ENCODE results near the gene MAP1B. TPM values are rescaled to one million over a fixed set of nuclear protein-coding genes. Genes with fewer than 3 reads are reported as not detected.

The MAP1B gene
- total RNA-seq, 1 donor from 2014 or later: 84.4 TPM

DNA sequence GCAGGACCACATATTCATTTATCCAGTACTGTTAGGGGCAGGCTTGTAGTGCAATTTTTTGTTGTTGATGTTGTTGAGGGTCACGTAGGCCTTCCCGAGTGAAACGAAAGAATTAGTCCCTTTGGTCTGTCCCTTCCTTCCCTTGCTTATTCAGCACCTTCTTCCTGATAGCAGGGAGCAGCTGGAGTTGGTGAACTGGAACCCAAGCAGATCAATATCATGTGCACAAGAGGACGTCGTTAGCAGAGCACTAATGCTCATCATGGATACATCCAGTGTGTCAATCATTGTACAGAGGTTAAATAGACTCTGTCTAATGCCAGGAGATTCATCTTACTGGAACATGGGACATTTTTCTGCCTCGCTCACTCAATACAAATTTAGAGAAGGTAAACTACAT is 33.0 kb upstream of the MAP1B start:
- Histone ChIP-seq H3K4me2 (no peak overlapping the region), H3K27me3 (no peaks in the 10 kb centered on the region), H3K79me2 (ENCODE audit: low read depth) (no peaks in the 10 kb centered on the region), H2AFZ (replicated peaks) (no peak overlapping the region), H3F3A (ENCODE audit: low read depth) (peaks cover 4% of the 10 kb centered on the region), H3K9ac (no peak overlapping the region), H3K4me3 (no peak overlapping the region), H3K4me1 (peaks cover 32% of the 10 kb centered on the region), H3K9me3 (ENCODE audit: low read depth) (no peaks in the 10 kb centered on the region), H4K20me1 (ENCODE audit: low read depth) (no peaks in the 10 kb centered on the region), H3K27ac (no peak overlapping the region), H3K36me3 (no peaks in the 10 kb centered on the region)
- Mint-ChIP-seq H3K4me3 (no peak overlapping the region), H3K9me3 (no peaks in the 10 kb centered on the region), H3K36me3 (no peaks in the 10 kb centered on the region), H3K27ac (no peak overlapping the region), H3K4me1 (peaks cover 34% of the 10 kb centered on the region), H3K27me3 (ENCODE audit: insufficient read depth, low read depth) (peaks cover 2% of the 10 kb centered on the region)
- TF ChIP-seq EZH2 (IDR thresholded peaks at IDR 0.05): no peak
- TF ChIP-seq, protein P1, sequence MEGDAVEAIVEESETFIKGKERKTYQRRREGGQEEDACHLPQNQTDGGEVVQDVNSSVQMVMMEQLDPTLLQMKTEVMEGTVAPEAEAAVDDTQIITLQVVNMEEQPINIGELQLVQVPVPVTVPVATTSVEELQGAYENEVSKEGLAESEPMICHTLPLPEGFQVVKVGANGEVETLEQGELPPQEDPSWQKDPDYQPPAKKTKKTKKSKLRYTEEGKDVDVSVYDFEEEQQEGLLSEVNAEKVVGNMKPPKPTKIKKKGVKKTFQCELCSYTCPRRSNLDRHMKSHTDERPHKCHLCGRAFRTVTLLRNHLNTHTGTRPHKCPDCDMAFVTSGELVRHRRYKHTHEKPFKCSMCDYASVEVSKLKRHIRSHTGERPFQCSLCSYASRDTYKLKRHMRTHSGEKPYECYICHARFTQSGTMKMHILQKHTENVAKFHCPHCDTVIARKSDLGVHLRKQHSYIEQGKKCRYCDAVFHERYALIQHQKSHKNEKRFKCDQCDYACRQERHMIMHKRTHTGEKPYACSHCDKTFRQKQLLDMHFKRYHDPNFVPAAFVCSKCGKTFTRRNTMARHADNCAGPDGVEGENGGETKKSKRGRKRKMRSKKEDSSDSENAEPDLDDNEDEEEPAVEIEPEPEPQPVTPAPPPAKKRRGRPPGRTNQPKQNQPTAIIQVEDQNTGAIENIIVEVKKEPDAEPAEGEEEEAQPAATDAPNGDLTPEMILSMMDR (IDR thresholded peaks at IDR 0.05): no peak
- no peak for TF ChIP-seq EZH2phosphoT487 (IDR thresholded peaks at IDR 0.05)
- no peak for DNase-seq (ENCODE audit: low spot score)

DNA sequence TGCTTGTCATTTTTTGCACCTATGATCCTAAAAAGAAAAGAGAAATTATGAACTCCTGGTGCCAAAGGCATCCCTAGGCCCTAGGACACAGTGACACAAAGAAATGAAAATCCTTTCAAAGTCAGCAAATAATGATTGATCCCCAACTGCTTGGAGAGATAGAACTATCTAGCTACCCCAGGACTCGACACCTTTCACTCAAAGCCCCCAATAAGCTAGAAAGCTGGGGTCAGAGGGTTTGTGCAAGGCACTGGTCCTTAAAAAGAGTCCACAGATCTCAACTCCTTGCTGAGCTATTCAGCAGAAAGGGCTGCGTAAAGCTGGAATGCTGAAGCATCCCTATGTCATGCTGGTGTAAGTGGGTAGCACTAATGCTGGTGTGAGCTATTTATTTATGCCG is 31.8 kb upstream of the MAP1B start:
- Histone ChIP-seq H2AFZ (replicated peaks) (peak overlapping the region; percentile 53), H3K27ac (no peak overlapping the region), H3K9ac (no peak overlapping the region), H3K4me1 (peaks cover 32% of the 10 kb centered on the region), H3K79me2 (ENCODE audit: low read depth) (no peaks in the 10 kb centered on the region), H3K9me3 (ENCODE audit: low read depth) (no peaks in the 10 kb centered on the region), H3K4me3 (no peak overlapping the region), H3K27me3 (no peaks in the 10 kb centered on the region), H3F3A (ENCODE audit: low read depth) (peaks cover 7% of the 10 kb centered on the region), H3K36me3 (no peaks in the 10 kb centered on the region), H3K4me2 (no peak overlapping the region), H4K20me1 (ENCODE audit: low read depth) (no peaks in the 10 kb centered on the region)
- no peak overlapping the region for H3K27ac Mint-ChIP-seq
- peaks cover 43% of the 10 kb centered on the region for H3K4me1 Mint-ChIP-seq
- peaks cover 4% of the 10 kb centered on the region for H3K27me3 Mint-ChIP-seq (ENCODE audit: insufficient read depth, low read depth)
- H3K4me3 Mint-ChIP-seq: no peak overlapping the region
- no peaks in the 10 kb centered on the region for H3K9me3 Mint-ChIP-seq
- TF ChIP-seq EZH2phosphoT487 (IDR thresholded peaks at IDR 0.05) (no peak), EZH2 (IDR thresholded peaks at IDR 0.05) (no peak)
- TF ChIP-seq, protein P1 (IDR thresholded peaks at IDR 0.05): no peak
- peak; percentile 25 for DNase-seq (ENCODE audit: low spot score)
- no peaks in the 10 kb centered on the region for H3K36me3 Mint-ChIP-seq

DNA sequence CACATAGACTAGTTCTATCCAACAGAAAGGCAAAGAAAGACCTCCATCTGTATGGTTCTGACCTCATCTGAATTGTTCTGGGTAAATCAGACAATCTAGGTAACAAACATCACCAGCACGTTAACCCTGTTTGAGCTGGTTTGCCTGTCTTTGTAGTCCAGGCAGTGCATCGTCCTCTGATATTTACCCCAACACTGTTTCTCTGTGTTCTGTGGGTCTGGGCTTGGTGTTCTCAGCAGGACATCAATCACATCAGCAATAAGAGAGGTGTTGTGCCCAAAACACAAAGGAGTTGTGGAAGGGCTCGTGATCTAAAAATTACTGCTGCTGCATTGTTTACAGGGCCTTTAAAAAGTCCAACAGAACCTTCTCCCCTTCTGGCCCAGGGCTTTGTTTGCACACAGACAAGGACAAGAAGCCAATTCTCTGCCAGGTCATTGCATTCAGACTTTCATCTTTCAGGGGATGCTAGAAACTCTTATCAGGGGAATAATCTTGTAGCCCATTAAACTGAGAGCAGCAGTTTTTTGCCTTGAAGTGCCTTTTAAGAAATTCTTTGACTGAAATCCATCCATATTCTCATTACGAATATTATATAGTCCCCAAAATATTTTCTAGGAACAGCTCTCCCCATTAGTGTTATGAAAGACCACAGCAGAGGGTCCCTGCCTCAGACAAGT is 30.5 kb upstream of the MAP1B start:
- Histone ChIP-seq H2AFZ (replicated peaks) (peak overlapping the region; percentile 40), H4K20me1 (ENCODE audit: low read depth) (no peaks in the 10 kb centered on the region)
- H3K9me3 Mint-ChIP-seq: no peaks in the 10 kb centered on the region

More for the DNA sequence above, 30.5 kb upstream of the MAP1B start:
- no peaks in the 10 kb centered on the region for H3K27me3 ChIP-seq
- DNase-seq (ENCODE audit: low spot score): no peak
- H3K36me3 ChIP-seq: no peaks in the 10 kb centered on the region
- peaks cover 42% of the 10 kb centered on the region for H3K4me1 Mint-ChIP-seq
- TF ChIP-seq, protein P1 (IDR thresholded peaks at IDR 0.05): no peak
- TF ChIP-seq EZH2 (IDR thresholded peaks at IDR 0.05) (no peak), EZH2phosphoT487 (IDR thresholded peaks at IDR 0.05) (no peak)
- H3K4me3 Mint-ChIP-seq: peak overlapping the region; percentile 19
- H3K27ac ChIP-seq: no peak overlapping the region
- peaks cover 4% of the 10 kb centered on the region for H3K27me3 Mint-ChIP-seq (ENCODE audit: insufficient read depth, low read depth)
- no peak overlapping the region for H3K4me3 ChIP-seq
- H3K9me3 ChIP-seq (ENCODE audit: low read depth): no peaks in the 10 kb centered on the region
- H3F3A ChIP-seq (ENCODE audit: low read depth): peaks cover 7% of the 10 kb centered on the region
- peak overlapping the region; percentile 94 for H3K27ac Mint-ChIP-seq
- H3K36me3 Mint-ChIP-seq: no peaks in the 10 kb centered on the region
- H3K4me2 ChIP-seq: no peak overlapping the region
- no peak overlapping the region for H3K9ac ChIP-seq
- peaks cover 32% of the 10 kb centered on the region for H3K4me1 ChIP-seq
- H3K79me2 ChIP-seq (ENCODE audit: low read depth): no peaks in the 10 kb centered on the region
